PC-9 (cell line): ENCODE data around the gene SHC2.

Experiments used
- EZH2 ChIP-seq: fragments of 200-600 bp; sonication (generic); IDR thresholded peaks from 2 replicates; pipeline ENCODE4 v1.8.0; 2017; ENCODE audit warnings: antibody characterized with exemption, low read depth
- TF ChIP-seq, protein P1 (sequence below): fragments of 200-600 bp; sonication (generic); conservative IDR thresholded peaks from 2 replicates; pipeline ENCODE4 v1.6.1; 2017; ENCODE audit warnings: mixed run types, antibody characterized with exemption, mild to moderate bottlenecking, moderate library complexity

DNA sequence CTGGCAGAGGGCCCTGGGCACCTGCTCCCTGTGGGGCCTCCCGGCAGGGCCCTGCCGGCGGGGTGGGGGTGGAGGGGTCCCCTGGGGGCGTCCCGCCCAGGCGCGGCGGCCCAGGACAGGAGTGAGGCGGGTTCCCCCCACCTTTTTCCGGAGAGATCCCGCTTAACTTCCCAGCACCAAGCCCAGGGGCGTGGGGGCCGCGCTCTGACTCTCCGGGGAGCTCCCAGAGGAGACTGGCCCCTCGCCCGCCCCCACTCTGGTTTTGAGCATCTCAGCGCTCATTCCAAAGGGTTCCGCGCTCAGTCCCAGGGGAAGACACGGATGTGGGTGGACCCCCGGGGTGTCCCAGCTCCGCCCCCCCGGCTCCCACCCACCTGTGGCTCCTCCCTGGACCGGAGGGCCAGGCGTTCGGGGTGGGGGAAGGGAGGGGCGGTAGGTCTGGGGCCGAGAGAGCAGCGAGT, 52.4 kb downstream of the SHC2 start:
- TF ChIP-seq, protein P1, sequence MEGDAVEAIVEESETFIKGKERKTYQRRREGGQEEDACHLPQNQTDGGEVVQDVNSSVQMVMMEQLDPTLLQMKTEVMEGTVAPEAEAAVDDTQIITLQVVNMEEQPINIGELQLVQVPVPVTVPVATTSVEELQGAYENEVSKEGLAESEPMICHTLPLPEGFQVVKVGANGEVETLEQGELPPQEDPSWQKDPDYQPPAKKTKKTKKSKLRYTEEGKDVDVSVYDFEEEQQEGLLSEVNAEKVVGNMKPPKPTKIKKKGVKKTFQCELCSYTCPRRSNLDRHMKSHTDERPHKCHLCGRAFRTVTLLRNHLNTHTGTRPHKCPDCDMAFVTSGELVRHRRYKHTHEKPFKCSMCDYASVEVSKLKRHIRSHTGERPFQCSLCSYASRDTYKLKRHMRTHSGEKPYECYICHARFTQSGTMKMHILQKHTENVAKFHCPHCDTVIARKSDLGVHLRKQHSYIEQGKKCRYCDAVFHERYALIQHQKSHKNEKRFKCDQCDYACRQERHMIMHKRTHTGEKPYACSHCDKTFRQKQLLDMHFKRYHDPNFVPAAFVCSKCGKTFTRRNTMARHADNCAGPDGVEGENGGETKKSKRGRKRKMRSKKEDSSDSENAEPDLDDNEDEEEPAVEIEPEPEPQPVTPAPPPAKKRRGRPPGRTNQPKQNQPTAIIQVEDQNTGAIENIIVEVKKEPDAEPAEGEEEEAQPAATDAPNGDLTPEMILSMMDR = no peak
- TF ChIP-seq EZH2 = no peak
